HG02884 (cell line): ENCODE measurements around the gene OR2H1.

ENCODE experiments used
- ATAC-seq: cut with Tn5 transposase; IDR thresholded peaks from one replicate; pipeline ENCODE4 v1.9.1; 2021; ENCODE audit warnings: mild to moderate bottlenecking, moderate library complexity; ENCODE audit not compliant: unreplicated experiment

OR2H1 gene

GRCh38 chr6:29483186-29483585 lies 26.2 kb downstream of the OR2H1 start:
- ATAC-seq: no peak

GRCh38 chr6:29483735-29484134 lies 26.8 kb downstream of the OR2H1 start:
- ATAC-seq: no peak

GRCh38 chr6:29486577-29486976 lies 29.6 kb downstream of the OR2H1 start:
- ATAC-seq: no peak

- no peak for ATAC-seq
These were observed 30.2 kb downstream of the OR2H1 start for GRCh38 chr6:29487131-29487530.

GRCh38 chr6:29487660-29488059 lies 30.7 kb downstream of the OR2H1 start, which contains the start of gene MAS1L:
Gene MAS1L, minus strand, starts transcription at chr6:29487956. Its CDS starts 54 bp downstream, at chr6:29487902.
- no peak for ATAC-seq

- ATAC-seq: no peak
These were observed 31.9 kb downstream of the OR2H1 start for GRCh38 chr6:29488874-29489273.

- no peak for ATAC-seq
These were observed 32.3 kb downstream of the OR2H1 start for GRCh38 chr6:29489286-29489685.

- ATAC-seq: no peak
These were observed 33.1 kb downstream of the OR2H1 start for GRCh38 chr6:29490055-29490454.

GRCh38 chr6:29490552-29490951 lies 33.6 kb downstream of the OR2H1 start:
- ATAC-seq: no peak

GRCh38 chr6:29491574-29491973 lies 34.6 kb downstream of the OR2H1 start:
- ATAC-seq: no peak

- ATAC-seq: no peak
These were observed 36.3 kb downstream of the OR2H1 start for GRCh38 chr6:29493261-29493660.

GRCh38 chr6:29494131-29494530 lies 37.2 kb downstream of the OR2H1 start:
- ATAC-seq: no peak

- no peak for ATAC-seq
These were observed 38.6 kb downstream of the OR2H1 start for GRCh38 chr6:29495571-29495970.

GRCh38 chr6:29496961-29497360 lies 40.0 kb downstream of the OR2H1 start:
- ATAC-seq: no peak

GRCh38 chr6:29499704-29500103 lies 42.7 kb downstream of the OR2H1 start:
- ATAC-seq: no peak

GRCh38 chr6:29500594-29500993 lies 43.6 kb downstream of the OR2H1 start:
- no peak for ATAC-seq

- no peak for ATAC-seq
These were observed 44.2 kb downstream of the OR2H1 start for GRCh38 chr6:29501106-29501505.

- ATAC-seq: no peak
These were observed 45.2 kb downstream of the OR2H1 start for GRCh38 chr6:29502181-29502580.

- ATAC-seq: no peak
These were observed 45.6 kb downstream of the OR2H1 start for GRCh38 chr6:29502597-29502996.

- ATAC-seq: no peak
These were observed 48.0 kb downstream of the OR2H1 start for GRCh38 chr6:29504961-29505360.

GRCh38 chr6:29505808-29506207 lies 48.9 kb downstream of the OR2H1 start:
- no peak for ATAC-seq

- ATAC-seq: no peak
These were observed 49.6 kb downstream of the OR2H1 start for GRCh38 chr6:29506446-29507067.

- no peak for ATAC-seq
These were observed 50.4 kb downstream of the OR2H1 start for GRCh38 chr6:29507319-29507718.
